ENCODE results near the gene SBF2.

- TF ChIP-seq CTCF (IDR thresholded peaks at IDR 0.05 in 4 of 5, conservative IDR thresholded peaks at IDR 0.05 in 1 of 5) (no peak), POLR2A (IDR thresholded peaks at IDR 0.05) (no peak)
Observed at GRCh38 chr11:10164621-10165020, 129.4 kb downstream of the SBF2 start.

Data from gastrocnemius medialis (tissue), 4 donors.